GM12875 (cell line): ENCODE data around the gene TMEM219.

Source experiments
- H3K4me3 ChIP-seq: one replicate; pipeline ENCODE4 v1.5.1; 2011; ENCODE audit warnings: low read depth, low read length, control low read depth
- TF ChIP-seq, protein P1 (sequence below): IDR thresholded peaks from 2 replicates; pipeline ENCODE4 v1.5.1; 2011; ENCODE audit warnings: low read depth, mild to moderate bottlenecking, control low read depth, inconsistent platforms, low read length, moderate library complexity, borderline replicate concordance; ENCODE audit not compliant: insufficient read depth

Gene TMEM219

DNA sequence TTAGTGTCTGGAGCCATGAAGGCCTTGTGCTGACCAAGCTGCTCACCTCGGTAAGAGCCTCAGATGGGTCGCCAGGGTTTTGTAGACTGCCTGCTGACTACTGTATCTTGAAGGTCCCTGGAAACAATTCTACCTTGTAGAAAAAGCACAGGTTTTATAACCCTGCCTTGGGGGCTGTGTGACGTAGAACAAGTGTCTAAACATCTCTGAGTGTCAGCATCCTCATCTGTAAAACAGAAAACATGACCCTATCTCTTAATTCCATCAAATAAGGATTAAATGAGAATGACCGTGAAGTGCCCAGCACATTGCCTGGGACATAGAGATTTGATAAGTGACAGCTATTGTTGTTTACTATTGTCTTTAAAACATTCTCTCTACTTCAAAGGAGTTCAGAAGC, 6.3 kb downstream of the TMEM219 start:
- no peak overlapping the region for H3K4me3 ChIP-seq
- TF ChIP-seq, protein P1, sequence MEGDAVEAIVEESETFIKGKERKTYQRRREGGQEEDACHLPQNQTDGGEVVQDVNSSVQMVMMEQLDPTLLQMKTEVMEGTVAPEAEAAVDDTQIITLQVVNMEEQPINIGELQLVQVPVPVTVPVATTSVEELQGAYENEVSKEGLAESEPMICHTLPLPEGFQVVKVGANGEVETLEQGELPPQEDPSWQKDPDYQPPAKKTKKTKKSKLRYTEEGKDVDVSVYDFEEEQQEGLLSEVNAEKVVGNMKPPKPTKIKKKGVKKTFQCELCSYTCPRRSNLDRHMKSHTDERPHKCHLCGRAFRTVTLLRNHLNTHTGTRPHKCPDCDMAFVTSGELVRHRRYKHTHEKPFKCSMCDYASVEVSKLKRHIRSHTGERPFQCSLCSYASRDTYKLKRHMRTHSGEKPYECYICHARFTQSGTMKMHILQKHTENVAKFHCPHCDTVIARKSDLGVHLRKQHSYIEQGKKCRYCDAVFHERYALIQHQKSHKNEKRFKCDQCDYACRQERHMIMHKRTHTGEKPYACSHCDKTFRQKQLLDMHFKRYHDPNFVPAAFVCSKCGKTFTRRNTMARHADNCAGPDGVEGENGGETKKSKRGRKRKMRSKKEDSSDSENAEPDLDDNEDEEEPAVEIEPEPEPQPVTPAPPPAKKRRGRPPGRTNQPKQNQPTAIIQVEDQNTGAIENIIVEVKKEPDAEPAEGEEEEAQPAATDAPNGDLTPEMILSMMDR = no peak

DNA sequence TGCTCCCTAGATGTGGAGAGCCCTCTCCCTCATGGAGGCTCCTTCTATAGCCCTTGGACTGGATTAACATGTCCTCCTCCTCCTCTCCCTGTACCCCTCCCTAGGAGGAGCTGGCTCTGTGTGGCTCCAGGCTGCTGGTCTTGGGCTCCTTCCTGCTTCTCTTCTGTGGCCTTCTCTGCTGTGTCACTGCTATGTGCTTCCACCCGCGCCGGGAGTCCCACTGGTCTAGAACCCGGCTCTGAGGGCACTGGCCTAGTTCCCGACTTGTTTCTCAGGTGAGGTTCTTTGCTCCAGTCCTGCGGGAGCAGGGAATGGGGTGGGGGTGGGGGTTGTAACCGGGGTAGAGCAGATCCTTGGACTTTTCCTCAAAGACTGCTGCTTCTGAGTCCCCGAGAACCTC, 9.4 kb downstream of the TMEM219 start:
- TF ChIP-seq, protein P1 = no peak

DNA sequence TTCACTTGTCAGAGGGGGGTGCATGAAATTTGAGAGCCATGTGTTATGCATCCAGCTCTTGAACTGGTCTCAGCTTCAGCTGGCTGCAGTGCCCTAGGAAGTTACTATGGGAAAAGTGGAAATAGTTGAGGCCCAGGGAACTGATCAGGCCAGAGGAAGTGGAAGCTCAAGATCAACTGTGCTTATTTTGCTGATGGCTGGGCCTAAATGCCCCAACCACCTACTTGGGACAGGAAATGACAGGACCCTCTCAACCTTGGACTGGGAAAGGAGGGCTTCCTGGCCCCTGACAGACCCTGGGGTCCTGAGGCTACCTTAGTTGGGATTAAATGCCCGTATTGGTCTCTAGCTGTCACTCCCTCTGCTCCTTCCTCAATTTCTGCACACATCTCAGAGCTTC, 10.6 kb downstream of the TMEM219 start:
- TF ChIP-seq, protein P1 = no peak
- no peak overlapping the region for H3K4me3 ChIP-seq

More for the DNA sequence above, 9.4 kb downstream of the TMEM219 start:
- no peak overlapping the region for H3K4me3 ChIP-seq

GRCh38 chr16:29972992-29973383, 11.1 kb downstream of the TMEM219 start:
- no peak overlapping the region for H3K4me3 ChIP-seq
- TF ChIP-seq, protein P1 = no peak

- TF ChIP-seq, protein P1 = no peak
- H3K4me3 ChIP-seq = peak within 1 kb of the TSS; percentile 77
Observed at GRCh38 chr16:29973384-29974246, 11.7 kb downstream of the TMEM219 start, which contains the start of gene TAOK2. TSS of gene TAOK2 (plus strand) at chr16:29973868. CDS start at chr16:29977773, 3,905 bp downstream.

GRCh38 chr16:29974291-29975133, 12.6 kb downstream of the TMEM219 start:
- TF ChIP-seq, protein P1 = no peak
- H3K4me3 ChIP-seq = peak overlapping the region; percentile 77
